ENCODE results near the gene TMEM132A. TPM values are rescaled to one million over a fixed set of nuclear protein-coding genes. Genes with fewer than 3 reads are reported as not detected.

The TMEM132A gene
- total RNA-seq, 4 donors from 2014 or later = 11.8 to 52.7 (median 17.8) TPM

GRCh38 chr11:60950024-60950423 lies 25.8 kb downstream of the TMEM132A start:
- H3K27ac ChIP-seq = no peak overlapping the region
- DNase-seq = no peak
- peaks cover 0 to 12% (median 5%) of the 10 kb centered on the region in 3 donors for H3K36me3 ChIP-seq
- H3K27me3 ChIP-seq = peaks cover 0 to 4% (median 0%) of the 10 kb centered on the region in 4 donors
- 79 to 86% methylated on average over 5 to 6 of the region's 6 CpGs for WGBS, 2 donors
- H3K9me3 ChIP-seq = no peaks in the 10 kb centered on the region
- peak overlapping the region in 3 of 4 donors; percentile 49 to 69 (median 50) for H3K4me3 ChIP-seq
- TF ChIP-seq POLR2A (IDR thresholded peaks at IDR 0.05) = no peak
- TF ChIP-seq CTCF (IDR thresholded peaks at IDR 0.05) = no peak
- intact Hi-C loops (cut with DNase I) = no loop called here
- peaks cover 16 to 60% (median 24%) of the 10 kb centered on the region in 3 donors for H3K4me1 ChIP-seq

GRCh38 chr11:60950933-60951605 lies 26.8 kb downstream of the TMEM132A start:
- 20 to 45% methylated on average over 2 to 4 of the region's 86 CpGs for WGBS, 2 donors
- DNase-seq = no peak
- H3K4me1 ChIP-seq = peaks cover 16 to 60% (median 24%) of the 10 kb centered on the region in 3 donors

DNA sequence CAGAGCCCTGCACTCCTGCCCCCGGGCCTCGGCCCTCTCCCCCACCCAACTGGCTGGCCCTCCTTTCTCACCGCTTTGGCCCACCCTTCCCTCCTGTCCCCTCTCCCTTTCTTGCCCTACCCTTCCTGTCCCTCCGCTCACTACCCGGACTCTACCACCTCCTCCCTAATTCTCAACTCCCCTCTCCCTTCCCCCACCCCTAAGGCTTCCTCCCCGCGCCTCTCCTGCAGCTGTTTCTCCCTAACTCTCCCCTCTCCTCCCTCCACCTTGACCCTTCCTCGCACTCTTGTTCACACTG lies 27.3 kb downstream of the TMEM132A start:
- Histone ChIP-seq H3K4me3 (peak overlapping the region; percentile 22 to 69 (median 50)), H3K27ac (peak overlapping the region; percentile 69 to 87 (median 85)), H3K27me3 (peaks cover 0 to 4% (median 0%) of the 10 kb centered on the region in 4 donors), H3K36me3 (peaks cover 0 to under 1% (median 0%) of the 10 kb centered on the region in 3 donors), H3K9me3 (no peaks in the 10 kb centered on the region), H3K4me1 (peaks cover 16 to 62% (median 24%) of the 10 kb centered on the region in 3 donors)
- TF ChIP-seq POLR2A (IDR thresholded peaks at IDR 0.05) (no peak), CTCF (IDR thresholded peaks at IDR 0.05) (no peak)
- DNase-seq = no peak
- intact Hi-C loops (cut with DNase I) = no loop called here
- whole genome bisulfite sequencing, 2 donors = 25 to 37% methylated on average over 6 to 8 of the region's 8 CpGs

More at GRCh38 chr11:60950933-60951605, 26.8 kb downstream of the TMEM132A start:
- no peak for TF ChIP-seq CTCF (IDR thresholded peaks at IDR 0.05)
- TF ChIP-seq POLR2A (IDR thresholded peaks at IDR 0.05) = no peak
- Histone ChIP-seq H3K27ac (peak overlapping the region; percentile 69 to 87 (median 85)), H3K27me3 (peaks cover 0 to 4% (median 0%) of the 10 kb centered on the region in 4 donors), H3K36me3 (peaks cover 0 to 5% (median 5%) of the 10 kb centered on the region in 3 donors), H3K9me3 (no peaks in the 10 kb centered on the region), H3K4me3 (peak overlapping the region; percentile 22 to 69 (median 50))
- intact Hi-C loops (cut with DNase I) = no loop called here

- Histone ChIP-seq H3K9me3 (no peaks in the 10 kb centered on the region), H3K36me3 (no peaks in the 10 kb centered on the region), H3K27me3 (peaks cover 0 to 4% (median 0%) of the 10 kb centered on the region in 4 donors), H3K27ac (peak within 1 kb of the TSS; percentile 69 to 87 (median 85)), H3K4me3 (peak within 1 kb of the TSS; percentile 22 to 69 (median 50)), H3K4me1 (peaks cover 16 to 62% (median 24%) of the 10 kb centered on the region in 3 donors)
- DNase-seq = peak; percentile 65
- TF ChIP-seq CTCF (IDR thresholded peaks at IDR 0.05) (no peak), POLR2A (IDR thresholded peaks at IDR 0.05) (peak in 2 of 4 donors; percentile 12 to 16)
- 11 to 22% methylated on average over 19 to 20 of the region's 23 CpGs for WGBS, 2 donors
- intact Hi-C loops (cut with DNase I) = no loop called here
These were observed 27.9 kb downstream of the TMEM132A start, which contains the start of gene SLC15A3 for GRCh38 chr11:60951904-60952741. TSS of gene SLC15A3 (minus strand) at chr11:60952176. CDS start at chr11:60951551, 625 bp downstream.

Measured in esophagus squamous epithelium (tissue), 5 donors.